Right lobe of liver (tissue), 4 donors: Measurements from ENCODE around the gene COQ7.

ENCODE experiments used
- POLR2A ChIP-seq: fragments of 450-650 bp; IDR thresholded peaks from one replicate; pipeline ENCODE4 v1.6.1; 2017; ENCODE audit warnings: antibody characterized with exemption, mild to moderate bottlenecking
- TF ChIP-seq, protein P1 (sequence below), 4 donors: fragments of 200-600 bp in 3 of 4; fragments of 450-650 bp in 1 of 4; IDR thresholded peaks; one replicate each; pipeline versions ENCODE4 v1.5.1 to v1.8.0; 2016 to 2022; ENCODE audit warnings: antibody characterized with exemption in 4 of 4, mild to moderate bottlenecking in 2 of 4
- donor health status: DM: no; HTN: no; CAD: no.
- donor health status: DM: no; HTN: no; CAD: no.
- donor health status: DM: no; HTN: yes; CAD: no.

DNA sequence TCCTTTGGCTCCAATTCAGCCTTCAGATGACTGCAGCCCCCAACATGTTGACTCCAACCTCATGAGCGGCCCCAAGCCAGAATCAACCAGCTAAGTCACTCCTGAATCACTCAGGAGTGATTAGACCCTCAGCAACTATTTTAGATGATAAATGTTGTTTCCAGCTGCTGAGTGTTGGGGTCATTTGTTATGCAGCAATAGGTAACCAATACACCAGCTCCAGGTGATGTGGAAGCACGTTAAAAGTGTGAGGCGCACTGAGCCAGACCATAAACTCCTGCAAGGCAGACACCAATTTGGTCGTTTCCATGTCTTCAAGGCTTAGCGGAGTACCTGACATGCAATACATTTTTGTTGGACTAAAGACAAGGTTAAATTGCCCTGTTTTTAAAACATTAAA is 17.5 kb downstream of the COQ7 start:
- TF ChIP-seq, protein P1, sequence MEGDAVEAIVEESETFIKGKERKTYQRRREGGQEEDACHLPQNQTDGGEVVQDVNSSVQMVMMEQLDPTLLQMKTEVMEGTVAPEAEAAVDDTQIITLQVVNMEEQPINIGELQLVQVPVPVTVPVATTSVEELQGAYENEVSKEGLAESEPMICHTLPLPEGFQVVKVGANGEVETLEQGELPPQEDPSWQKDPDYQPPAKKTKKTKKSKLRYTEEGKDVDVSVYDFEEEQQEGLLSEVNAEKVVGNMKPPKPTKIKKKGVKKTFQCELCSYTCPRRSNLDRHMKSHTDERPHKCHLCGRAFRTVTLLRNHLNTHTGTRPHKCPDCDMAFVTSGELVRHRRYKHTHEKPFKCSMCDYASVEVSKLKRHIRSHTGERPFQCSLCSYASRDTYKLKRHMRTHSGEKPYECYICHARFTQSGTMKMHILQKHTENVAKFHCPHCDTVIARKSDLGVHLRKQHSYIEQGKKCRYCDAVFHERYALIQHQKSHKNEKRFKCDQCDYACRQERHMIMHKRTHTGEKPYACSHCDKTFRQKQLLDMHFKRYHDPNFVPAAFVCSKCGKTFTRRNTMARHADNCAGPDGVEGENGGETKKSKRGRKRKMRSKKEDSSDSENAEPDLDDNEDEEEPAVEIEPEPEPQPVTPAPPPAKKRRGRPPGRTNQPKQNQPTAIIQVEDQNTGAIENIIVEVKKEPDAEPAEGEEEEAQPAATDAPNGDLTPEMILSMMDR (IDR thresholded peaks at IDR 0.05): no peak
- no peak for TF ChIP-seq POLR2A
